GM21723 (cell line): ENCODE results near the gene SORCS2.

Source experiments
- ATAC-seq: cut with Tn5 transposase; IDR thresholded peaks from one replicate; pipeline ENCODE4 v1.9.1; 2021; ENCODE audit warnings: mild to moderate bottlenecking, moderate library complexity; ENCODE audit not compliant: unreplicated experiment

The SORCS2 gene

DNA sequence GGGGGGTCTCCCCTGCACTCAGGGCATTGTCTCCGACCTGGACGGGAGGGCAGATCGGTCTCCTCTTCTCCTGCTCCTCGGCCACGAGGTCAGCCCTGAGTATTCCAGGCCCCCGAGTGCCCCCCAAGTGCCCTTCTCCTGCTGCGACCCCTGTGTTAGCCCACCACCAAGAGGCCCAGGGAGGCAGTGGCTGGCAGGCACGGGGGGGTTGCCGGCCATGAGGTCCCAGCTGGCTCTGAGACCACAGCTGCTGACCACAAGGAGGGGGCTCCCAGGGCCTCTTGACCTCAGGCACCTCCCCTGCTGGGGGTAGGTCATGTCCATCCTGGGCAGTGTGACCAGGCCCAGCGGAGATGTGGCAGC lies 428.5 kb downstream of the SORCS2 start:
- ATAC-seq = no peak

DNA sequence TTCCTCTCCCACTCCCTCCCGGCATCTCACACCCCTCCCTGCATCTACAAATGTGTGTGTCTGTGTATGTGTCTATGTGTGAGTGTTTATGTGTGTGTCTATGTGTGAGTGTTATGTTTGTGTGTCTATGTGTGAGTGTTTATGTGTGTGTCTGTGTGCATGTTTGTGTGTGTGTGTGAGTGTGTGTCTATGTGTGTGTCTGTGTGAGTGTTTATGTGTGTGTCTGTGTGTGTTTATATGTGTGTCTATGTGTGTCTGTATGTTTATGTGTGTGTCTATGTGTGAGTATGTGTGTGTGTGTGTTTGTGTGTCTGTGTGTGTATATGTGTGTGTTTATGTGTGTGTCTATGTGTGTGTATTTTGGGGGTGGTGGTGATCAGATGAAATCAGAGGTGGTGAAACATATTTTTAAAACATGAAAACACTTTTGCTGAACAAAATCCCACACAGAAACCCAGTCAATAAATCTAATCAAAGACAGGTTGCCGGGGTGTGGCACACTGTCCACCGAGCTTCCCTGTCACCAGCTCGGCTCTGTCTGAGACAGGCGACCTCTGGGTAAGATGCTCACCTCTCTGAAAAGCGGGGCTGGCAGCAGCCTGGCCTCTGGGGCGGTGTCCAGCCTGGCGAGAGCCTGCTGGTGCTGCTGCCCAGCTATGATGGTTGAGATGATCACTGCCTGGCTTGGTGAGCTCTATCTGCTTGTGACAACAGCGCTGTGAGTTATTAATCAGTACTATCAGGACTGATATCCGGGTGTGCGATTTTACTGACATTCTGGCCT lies 429.1 kb downstream of the SORCS2 start:
- no peak for ATAC-seq

DNA sequence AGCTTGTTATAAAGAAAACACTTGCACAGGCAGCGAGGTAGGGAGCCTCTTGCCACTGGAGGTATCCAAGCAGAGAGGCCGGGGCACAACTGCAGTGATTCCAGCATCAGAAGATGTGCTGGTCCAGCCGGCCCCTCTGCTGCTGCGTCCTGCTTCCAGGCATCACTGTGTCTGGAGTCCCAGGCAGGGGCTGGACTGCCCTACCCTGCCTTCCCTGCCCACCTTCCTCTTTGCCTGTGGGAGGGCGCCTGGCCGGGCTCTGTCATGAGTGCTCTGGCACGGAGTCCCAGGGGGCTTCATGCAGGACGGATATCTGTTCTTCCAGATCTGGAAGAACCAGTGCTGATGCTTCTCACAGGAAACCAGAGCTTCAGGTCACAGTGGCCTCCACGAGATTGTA lies 430.0 kb downstream of the SORCS2 start:
- ATAC-seq = no peak

DNA sequence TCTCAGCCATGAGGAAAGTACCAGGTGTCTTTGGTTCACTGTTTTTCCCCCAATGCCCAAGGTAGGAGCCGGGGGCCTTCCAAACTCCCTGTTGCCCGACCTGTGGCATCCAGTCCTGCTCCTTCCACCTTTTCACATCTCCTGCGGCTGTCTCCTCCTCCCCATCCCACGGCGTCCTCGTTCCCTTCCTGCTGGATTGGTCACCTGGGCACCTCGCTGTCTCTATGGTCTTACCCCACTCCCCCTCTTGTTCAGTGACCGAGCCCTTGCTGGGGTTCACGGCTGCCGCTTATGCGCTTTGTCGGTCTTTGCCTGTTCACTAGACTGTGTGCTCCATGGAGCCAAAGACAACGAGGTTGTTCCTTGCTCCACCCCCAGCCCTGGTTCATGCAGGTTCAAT lies 431.1 kb downstream of the SORCS2 start:
- no peak for ATAC-seq

DNA sequence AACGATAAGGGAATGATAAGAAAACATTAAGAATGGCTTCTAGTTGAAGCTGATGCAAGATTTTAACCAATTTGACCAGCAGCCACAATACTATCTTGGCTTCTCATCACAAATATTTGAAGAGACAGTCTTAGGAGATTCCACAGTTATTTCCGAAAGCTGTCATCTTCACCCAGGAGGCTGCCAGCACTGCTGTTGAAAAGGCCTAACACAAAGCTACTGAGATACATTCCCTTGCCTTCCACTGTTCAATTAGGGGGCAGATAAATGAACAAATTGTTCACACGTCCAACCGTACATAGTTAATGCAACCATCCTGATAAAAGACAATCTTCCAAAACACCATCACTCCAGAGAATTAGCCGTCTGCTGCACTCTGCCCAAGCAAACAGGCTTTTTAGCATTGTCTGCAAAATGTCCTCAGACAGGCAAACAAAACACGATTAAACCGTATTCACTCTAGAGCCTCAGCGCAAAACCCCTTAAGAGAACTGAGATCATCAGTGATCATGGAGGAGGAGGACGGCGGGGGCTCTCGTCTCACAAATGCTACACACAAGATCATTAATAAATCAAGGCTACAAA lies 432.1 kb downstream of the SORCS2 start:
- ATAC-seq = no peak

DNA sequence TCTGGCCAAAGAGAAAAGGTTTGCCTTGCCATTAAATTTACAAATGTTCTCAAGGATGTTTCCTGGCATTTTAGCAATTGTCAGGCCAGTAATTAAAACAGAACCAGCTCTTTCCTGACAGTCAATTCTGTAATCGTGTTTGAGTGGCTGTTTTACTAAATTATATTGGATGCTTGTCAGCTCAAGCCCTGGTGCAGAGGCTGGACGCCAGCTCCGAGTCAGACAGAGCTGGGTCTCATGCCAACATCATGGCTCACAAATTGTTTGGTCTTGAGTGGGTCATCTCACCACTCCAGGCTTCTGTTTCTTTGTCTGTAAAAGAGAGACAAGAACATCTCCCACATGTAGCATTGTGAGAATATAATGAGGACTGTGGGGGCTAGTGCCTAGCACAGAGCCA lies 432.7 kb downstream of the SORCS2 start:
- no peak for ATAC-seq

DNA sequence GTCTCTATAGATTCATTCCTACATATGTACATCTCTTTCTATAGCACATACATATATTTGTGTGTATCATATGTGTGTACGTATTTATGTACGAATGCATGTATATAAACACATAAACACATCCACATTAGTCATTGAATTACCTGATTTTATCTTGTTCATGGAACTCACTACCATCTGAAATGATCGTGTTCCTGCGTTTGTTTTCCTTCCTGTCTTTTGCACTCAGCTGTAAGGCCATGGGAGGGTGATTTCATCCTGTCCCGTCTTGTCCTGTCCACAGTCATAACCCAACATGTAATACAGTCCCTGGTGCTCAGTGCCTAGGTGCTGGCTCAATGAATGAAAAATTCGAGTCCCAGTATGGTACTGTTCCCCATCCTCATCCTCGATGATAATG lies 434.2 kb downstream of the SORCS2 start:
- no peak for ATAC-seq

DNA sequence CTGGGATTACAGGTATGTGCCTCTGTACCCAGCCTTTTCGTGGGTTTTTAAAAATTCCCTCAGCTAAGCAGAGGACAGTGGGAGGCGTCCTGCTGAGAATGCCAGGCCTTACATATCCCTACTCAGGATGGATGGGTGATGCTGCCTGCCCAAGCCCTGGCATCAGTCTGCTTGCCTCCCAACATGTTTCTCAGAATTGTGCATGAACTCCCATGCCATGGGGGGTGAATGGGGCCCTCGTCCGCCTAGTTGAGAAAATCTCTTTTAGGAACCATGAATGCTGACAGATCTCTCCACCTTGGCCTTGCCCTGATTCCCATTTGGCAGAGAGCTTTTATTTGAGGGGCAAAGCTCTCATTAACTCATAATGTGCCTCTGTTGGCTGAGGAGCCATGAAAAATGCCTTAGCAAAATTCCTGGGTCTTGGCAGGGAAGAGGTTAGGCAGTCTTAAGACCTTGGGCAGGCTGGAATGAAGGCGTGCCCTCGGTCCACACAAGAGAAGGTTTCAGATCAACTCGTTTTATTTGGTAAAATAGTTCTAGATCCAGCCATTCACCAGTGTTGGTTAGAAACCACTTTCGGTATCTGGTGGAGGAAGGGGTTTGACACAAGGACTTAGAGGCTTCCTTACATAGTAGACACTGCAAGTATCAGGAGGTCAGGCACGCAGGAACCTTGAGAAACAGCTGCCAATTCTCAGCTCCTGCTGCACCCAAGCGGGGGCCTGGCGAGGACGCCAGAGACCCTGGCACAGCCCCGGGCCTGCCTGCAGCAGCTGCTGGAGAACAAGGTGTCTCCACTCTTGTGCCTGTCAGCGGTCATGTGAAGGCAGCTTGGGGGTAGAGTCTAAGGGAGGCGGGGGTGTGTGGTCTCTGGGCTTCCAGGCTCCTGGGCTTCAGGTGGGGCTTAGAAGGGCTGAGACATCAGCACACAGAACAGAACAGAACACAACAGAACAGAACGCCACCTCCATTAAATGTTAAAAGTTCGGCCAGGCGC lies 435.2 kb downstream of the SORCS2 start:
- ATAC-seq = no peak

DNA sequence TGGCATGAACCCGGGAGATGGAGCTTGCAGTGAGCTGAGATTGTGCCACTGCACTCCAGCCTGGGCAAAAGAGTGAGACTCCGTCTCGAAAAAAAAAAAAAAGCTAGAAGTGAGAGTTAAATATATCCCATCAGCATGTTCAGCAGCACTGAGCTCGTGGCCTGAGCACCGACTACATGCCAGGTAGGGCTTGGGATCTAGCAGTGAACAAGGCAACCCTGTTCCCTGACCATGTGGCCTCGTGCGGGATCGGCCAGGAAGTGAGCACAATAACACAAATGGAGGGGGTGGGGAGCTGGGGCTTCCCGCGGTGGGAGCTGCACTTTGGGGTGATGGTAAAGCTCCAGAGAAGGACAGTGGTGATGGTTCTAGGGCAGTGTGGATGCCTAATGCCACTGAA lies 436.1 kb downstream of the SORCS2 start:
- ATAC-seq = no peak

DNA sequence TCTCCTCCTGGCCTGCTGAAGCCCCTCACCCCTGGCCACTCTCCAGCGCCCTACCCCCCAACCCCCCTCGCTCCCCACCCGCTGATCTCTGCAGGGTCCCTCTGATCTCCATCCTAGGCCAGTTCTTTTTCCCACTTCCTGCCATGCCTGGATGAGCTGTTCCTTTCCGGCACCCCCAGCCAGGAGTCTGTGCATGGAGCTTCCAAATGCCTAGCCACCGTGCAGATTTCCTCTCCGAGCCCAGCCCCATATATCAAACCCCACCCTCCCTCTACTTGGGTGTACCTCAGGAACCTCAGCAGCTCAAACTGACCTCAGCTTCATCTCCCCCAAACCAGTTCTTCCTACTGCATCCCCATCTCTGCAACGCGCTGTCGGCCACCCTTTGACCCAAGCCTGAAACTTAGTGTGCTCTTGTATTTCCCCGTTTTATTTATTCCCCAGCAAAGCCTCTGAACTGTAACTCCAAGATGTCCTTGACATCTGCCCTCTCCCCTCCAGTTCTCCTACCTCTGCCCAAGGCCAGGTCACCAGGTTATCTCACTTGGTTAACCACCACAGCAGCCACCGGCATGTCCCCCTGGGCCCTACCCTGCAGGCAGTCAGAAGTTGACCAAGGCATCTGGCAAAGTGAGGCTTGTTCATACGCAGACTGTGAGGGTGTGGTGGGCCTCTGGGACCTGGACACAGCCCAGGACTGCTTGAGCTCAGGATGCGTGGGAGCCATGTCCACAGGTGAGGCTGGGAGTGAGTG lies 437.3 kb downstream of the SORCS2 start:
- no peak for ATAC-seq

DNA sequence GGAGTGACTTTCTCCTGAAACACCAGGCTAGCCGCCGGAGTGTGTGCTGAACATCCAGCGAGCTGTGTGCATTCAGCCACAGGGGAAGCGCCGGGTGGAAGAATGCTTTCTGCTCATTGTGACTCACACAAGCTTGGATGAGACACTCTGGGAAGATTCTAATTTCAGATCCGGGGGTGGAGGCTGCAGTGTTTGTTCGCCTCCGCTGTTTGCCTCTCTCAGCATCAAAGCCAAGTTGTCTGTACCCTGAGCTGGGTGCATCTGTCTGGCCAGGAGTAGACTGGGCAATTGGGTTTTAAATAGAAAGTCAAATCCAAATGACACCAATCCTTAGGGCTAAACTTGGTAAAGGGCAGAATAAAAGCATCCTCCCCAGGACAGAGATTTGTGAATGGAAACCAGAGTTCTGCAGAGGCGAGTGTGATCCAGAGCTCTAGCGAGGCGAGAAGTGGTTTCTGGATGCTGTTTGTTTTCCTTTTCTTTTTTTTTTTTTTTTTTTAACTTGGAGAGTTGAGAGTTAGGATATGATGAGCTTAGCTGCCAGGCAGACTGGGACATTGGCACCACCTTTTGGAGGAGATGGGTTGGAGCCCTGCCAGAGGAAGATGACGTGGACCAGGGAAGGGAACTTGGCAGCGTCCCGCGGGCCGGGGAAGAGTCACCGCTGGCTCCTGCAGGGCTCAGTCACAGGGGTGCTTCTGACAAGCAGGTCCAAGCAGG lies 438.4 kb downstream of the SORCS2 start:
- ATAC-seq = no peak

DNA sequence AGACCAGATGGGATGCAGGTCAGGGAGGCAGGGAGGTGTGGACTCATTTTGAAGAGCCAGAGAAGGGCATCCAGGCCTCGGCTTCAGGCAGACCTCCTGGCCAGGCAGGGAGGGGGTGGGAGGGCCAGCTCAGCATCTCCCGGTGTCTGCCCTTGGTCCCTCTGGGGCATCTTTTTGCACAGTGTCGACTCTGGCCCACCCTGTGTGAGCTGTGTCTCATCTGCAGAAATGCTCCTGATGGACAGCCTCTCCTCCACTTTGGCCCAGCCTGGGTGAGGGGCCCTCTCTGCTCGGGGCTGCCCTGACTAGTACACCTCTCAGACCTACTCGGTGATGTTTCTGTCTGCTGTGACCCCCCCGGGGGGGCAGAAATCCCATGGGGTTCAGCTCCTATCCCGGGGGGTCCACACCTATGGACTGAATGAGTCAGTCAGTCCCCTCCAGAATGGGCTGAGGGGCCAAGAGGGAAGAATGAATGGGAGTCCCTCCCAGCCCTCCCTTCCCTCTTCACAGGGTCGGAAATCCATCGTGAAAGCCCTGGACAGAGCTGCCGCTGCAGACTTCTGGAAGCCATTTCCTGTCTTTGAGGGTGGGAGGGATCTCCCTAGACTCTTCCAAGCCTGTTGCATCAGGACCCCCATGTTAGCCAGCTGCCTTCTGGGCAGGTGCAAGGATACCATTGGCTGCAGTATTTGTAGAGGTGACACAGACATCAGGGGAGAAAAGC lies 439.1 kb downstream of the SORCS2 start:
- no peak for ATAC-seq

DNA sequence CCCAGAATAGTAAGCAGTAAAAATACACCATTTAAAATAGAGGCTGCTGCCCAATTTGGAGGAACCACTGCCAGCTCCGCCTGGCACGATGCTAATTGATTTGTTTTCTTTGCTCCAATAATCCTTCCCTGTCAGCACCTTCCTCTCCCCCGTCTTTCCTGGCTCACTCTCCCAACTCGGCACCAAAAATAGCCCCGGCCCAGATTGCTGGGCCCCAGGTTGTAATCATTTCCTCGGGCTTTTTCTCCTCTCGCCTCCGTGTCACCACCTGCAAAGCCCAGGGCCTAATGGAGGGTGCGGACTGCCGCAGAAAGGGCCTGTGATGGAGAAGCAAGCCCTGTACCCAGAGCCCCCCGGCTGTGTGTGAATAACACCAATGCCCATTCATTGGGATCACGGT lies 440.0 kb downstream of the SORCS2 start:
- ATAC-seq = no peak

DNA sequence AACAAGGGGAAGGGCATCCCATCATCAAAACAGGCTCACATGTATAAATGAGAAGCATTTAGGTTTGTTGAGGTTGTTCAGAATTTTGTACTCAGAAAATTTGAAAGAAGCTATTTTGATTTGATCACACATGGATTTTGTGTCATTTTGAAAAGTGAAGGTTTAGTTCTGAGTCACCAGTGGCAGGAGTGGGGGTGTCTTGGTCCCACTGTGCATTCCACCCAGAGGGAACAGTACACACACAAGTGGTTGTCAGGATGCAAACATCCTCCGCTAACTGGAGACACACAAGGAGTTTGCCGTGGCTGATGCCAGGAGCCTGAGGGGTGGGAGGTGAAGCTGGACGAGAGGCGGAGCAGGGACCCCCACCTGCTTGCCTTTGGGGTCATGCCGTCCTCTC lies 440.6 kb downstream of the SORCS2 start:
- no peak for ATAC-seq

DNA sequence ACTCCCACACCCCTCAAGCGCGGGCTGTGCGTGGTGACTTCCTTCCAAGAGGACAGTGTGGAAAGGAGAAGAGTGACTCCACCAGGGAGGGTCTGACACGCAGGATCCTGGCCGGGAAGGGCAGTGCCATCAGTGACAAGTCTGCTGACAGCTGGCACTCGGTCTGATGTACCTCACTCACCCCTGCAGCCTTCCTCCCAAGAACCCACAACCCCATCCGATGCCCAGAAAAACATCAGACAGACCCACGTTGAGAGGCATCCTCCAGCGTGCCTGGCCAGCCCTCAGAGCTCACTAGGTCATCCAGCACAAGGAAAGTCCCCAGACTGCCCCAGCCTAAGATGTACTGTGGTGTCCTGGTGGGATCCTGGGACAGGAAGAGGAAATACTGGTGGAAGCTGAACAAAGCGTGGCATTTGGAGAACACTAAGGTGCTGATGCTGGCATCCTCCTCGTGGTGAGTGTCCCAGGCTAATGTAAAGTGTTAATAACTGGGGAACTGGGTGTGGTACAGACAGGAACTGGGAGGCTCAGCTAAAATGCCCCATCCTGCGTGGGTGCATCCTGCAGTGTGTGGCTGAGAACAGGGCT lies 442.4 kb downstream of the SORCS2 start:
- no peak for ATAC-seq

DNA sequence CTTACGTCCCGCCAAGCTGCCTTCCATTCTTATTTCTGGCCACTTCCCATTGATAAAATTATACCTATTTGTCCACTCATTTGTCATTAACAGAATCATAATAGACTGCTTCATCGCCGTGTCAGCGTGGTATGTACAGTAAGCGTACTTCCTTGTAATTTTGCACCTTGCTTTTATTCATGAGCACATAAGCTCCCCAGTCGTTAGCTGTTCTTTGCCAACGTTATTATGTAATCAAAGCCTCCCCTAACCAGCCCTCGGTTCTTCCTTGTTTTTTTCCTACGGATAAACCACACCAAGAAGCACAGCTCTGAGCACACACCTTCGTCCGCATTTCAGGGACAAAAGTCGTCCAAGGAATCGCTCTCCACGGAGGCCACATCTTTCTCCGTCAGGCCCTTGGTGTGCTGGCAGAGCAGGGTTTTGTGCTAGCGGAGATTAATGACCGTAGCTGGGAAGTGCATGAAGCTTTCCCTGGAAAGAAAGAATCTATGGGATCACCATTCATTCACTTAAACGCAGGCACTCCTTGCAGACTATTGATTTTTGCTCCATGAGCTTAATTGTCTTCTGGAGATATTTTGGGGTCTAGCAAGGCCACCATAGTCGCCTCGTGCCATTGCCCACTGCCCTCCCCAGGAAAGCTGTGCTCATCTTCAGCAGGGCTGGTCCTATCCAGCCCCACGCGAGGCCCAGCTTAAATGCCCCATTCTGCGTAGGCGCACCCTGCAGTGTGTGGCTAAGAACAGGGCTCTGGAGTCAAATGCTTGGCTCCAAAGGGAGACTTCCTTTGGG lies 443.3 kb downstream of the SORCS2 start:
- ATAC-seq = no peak

DNA sequence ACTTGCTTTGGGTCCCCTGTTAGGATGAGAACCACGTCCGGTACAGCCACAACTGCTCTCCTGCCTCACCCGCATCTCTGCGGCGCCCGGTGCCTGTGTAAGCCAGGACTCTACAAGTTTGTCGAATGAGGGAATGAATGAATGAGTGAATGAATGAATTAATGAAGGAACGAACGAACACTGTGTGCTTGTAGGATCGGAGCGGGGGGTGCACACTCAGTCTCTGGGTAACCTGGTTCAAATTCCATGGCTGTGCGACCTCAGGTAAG lies 443.8 kb downstream of the SORCS2 start:
- ATAC-seq = no peak

DNA sequence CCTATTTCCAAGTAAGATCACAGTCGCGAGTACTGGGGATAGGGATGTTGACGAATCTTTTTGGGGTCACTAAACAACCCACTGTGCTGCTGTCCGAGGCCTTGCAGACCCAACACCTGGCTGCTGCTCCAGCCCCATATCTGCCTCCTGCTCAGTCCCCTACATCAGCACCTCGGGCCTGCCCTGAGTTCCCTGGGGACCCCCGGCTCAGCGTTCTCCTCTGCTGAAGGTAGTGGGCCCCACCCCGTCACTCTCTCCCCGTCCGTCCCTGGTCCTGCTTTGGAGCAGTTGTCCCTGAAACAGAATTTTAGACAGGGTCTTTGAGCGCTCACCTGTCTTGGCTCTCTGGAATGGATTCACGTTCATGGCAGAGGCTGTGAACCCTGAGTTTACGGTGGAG lies 444.8 kb downstream of the SORCS2 start:
- ATAC-seq = no peak

DNA sequence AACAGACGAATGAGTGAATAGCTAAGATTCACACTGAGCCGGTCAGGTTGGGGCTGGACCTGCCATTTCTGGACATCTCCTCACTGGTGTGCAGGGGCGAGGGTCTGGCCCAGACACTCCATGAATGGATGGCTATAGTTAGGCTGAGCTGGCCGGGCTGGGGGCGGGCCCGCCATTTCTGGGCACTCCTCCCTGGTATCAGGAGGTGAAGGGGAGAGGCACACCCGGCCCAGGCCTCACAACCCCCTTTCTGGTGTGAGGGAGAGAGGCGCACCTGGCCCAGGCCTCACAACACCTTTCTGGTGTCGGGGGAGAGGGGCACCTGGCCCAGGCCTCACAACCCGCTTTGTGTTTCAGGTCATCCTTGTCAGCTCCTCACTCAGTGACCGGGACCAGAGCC lies 445.6 kb downstream of the SORCS2 start:
- ATAC-seq = no peak
